PC-9 (cell line): ENCODE results near the gene HOXA9. TPM values are rescaled to one million over a fixed set of nuclear protein-coding genes. Genes with fewer than 3 reads are reported as not detected.

Experiments used
- BruUV-seq: library from RNA; stranded (reverse); fragments of 400-500 nt; replicated peaks from 2 replicates; lab custom pipeline; 2021; lab: Mats Ljungman, UMichigan
- CTCF ChIA-PET: fragments of 300-600 bp; sonication (Branson Sonifier 250); formaldehyde crosslinking; loops from one replicate; lab custom pipeline; 2022; ENCODE audit warnings: antibody characterized with exemption; lab: Charles Lee
- POLR2A ChIA-PET: fragments of 300-600 bp; sonication (Branson Sonifier 250); formaldehyde crosslinking; loops from one replicate; lab custom pipeline; 2022; ENCODE audit warnings: antibody characterized with exemption; ENCODE audit not compliant: unreplicated experiment; lab: Charles Lee
- DNase-seq, 2 experiments: peaks; one replicate each; pipeline versions ENCODE4 v3.0.0 to v3.0.0-alpha.2; 2015 to 2022; ENCODE audit warnings: mixed read lengths in 1 of 2
- H2AFZ ChIP-seq: fragments of 200-600 bp; sonication (generic); 2 replicates; pipeline ENCODE4 v1.8.1; 2017; ENCODE audit warnings: antibody characterized with exemption
- H3F3A ChIP-seq: fragments of 200-600 bp; sonication (generic); 2 replicates; pipeline ENCODE4 v1.8.1; 2017; ENCODE audit warnings: antibody characterized with exemption, mild to moderate bottlenecking, low read depth; ENCODE audit not compliant: insufficient read depth
- H3K27ac ChIP-seq: fragments of 200-600 bp; sonication (generic); 2 replicates; pipeline ENCODE4 v1.6.1; 2016; ENCODE audit warnings: mixed run types
- H3K27me3 ChIP-seq: fragments of 200-600 bp; sonication (generic); 2 replicates; pipeline ENCODE4 v1.6.1; 2016; ENCODE audit warnings: low read depth, mixed run types; ENCODE audit not compliant: insufficient read depth
- H3K36me3 ChIP-seq: fragments of 200-600 bp; sonication (generic); 2 replicates; pipeline ENCODE4 v1.6.1; 2016; ENCODE audit warnings: low read depth, mixed run types
- H3K4me1 ChIP-seq: fragments of 200-600 bp; sonication (generic); replicated peaks from 2 replicates; pipeline ENCODE4 v1.6.1; 2016; ENCODE audit warnings: mixed run types; ENCODE audit not compliant: insufficient read depth
- H3K4me2 ChIP-seq: fragments of 200-600 bp; sonication (generic); 2 replicates; pipeline ENCODE4 v1.6.1; 2017; ENCODE audit warnings: mixed run types
- H3K4me3 ChIP-seq: fragments of 200-600 bp; sonication (generic); 2 replicates; pipeline ENCODE4 v1.6.1; 2016; ENCODE audit warnings: mixed run types
- H3K79me2 ChIP-seq: fragments of 200-600 bp; sonication (generic); 2 replicates; pipeline ENCODE4 v1.6.1; 2017; ENCODE audit warnings: low read depth, mixed run types
- H3K9me2 ChIP-seq: fragments of 200-600 bp; sonication (generic); 2 replicates; pipeline ENCODE4 v1.8.1; 2017; ENCODE audit warnings: mild to moderate bottlenecking; ENCODE audit not compliant: insufficient read depth
- H3K9me3 ChIP-seq: fragments of 200-600 bp; sonication (generic); 2 replicates; pipeline ENCODE4 v1.8.1; 2016; ENCODE audit warnings: low read depth; ENCODE audit not compliant: insufficient read depth
- H4K20me1 ChIP-seq: fragments of 200-600 bp; sonication (generic); 2 replicates; pipeline ENCODE4 v1.8.1; 2017; ENCODE audit not compliant: insufficient read depth
- CTCF ChIP-seq: fragments of 200-600 bp; sonication (generic); conservative IDR thresholded peaks from 2 replicates; pipeline ENCODE4 v1.6.1; 2017; ENCODE audit warnings: mixed run types, antibody characterized with exemption, mild to moderate bottlenecking, moderate library complexity
- EZH2 ChIP-seq: fragments of 200-600 bp; sonication (generic); IDR thresholded peaks from 2 replicates; pipeline ENCODE4 v1.8.0; 2017; ENCODE audit warnings: antibody characterized with exemption, low read depth
- intact Hi-C: fragments of 100-400 bp; cut with micrococcal nuclease; formaldehyde crosslinking; loops from one replicate; pipeline ENCODE4 v1.10.0; 2022; ENCODE audit not compliant: unreplicated experiment
- total RNA-seq: library from RNA; stranded (reverse); gene quantifications from 2 replicates; pipeline ENCODE4 v1.2.3, GENCODE V29; 2021

HOXA9 gene
- total RNA-seq, 1 experiment from 2014 or later = 2.5 TPM

GRCh38 chr7:27204851-27205322, 39.5 kb upstream of the HOXA9 start:
- Histone ChIP-seq H3K36me3 (no peaks in the 10 kb centered on the region), H3K27me3 (peaks cover 6% of the 10 kb centered on the region; the same call in 1 of the 2 replicates), H3K4me2 (no peak overlapping the region), H3K9me3 (no peaks in the 10 kb centered on the region), H3K9me2 (no peaks in the 10 kb centered on the region), H4K20me1 (no peaks in the 10 kb centered on the region), H3K79me2 (no peaks in the 10 kb centered on the region), H3F3A (peaks cover 7% of the 10 kb centered on the region; the same call in 1 of the 2 replicates), H3K27ac (no peak overlapping the region), H3K4me1 (no peaks in the 10 kb centered on the region), H3K4me3 (no peak overlapping the region), H2AFZ (no peak overlapping the region)
- BruUV-seq = no TSS peak
- no peak for DNase-seq
- ChIA-PET POLR2A (no interaction called here), CTCF (no interaction called here)
- no peak for TF ChIP-seq EZH2
- TF ChIP-seq CTCF = no peak
- intact Hi-C loops = loop anchor here (5.0 kb wide), 1 partner anchor 457 kb away; the partner anchor contains the start of gene HIBADH

GRCh38 chr7:27203964-27204594, 38.7 kb upstream of the HOXA9 start:
- Histone ChIP-seq H3K9me3 (no peaks in the 10 kb centered on the region), H3F3A (peaks cover 7% of the 10 kb centered on the region; the same call in 1 of the 2 replicates), H3K79me2 (no peaks in the 10 kb centered on the region), H2AFZ (no peak overlapping the region), H3K9me2 (no peaks in the 10 kb centered on the region), H3K27me3 (peaks cover 9% of the 10 kb centered on the region; the same call in 1 of the 2 replicates), H3K36me3 (no peaks in the 10 kb centered on the region), H3K4me2 (no peak overlapping the region), H3K4me1 (no peaks in the 10 kb centered on the region), H3K4me3 (no peak overlapping the region), H3K27ac (no peak overlapping the region), H4K20me1 (no peaks in the 10 kb centered on the region)
- BruUV-seq = no TSS peak
- DNase-seq = no peak
- intact Hi-C loops = loop anchor here (5.0 kb wide), 1 partner anchor 458 kb away; the partner anchor contains the start of gene HIBADH
- ChIA-PET POLR2A (no interaction called here), CTCF (interaction anchor here (0.5 to 0.6 kb wide), 2 partner anchors 410 to 811 kb away, joined by 3 to 10 read pairs; no protein-coding TSS in a partner anchor)
- TF ChIP-seq EZH2 = no peak
- no peak for TF ChIP-seq CTCF

GRCh38 chr7:27203365-27203953, 38.1 kb upstream of the HOXA9 start:
- intact Hi-C loops = loop anchor here (5.0 kb wide), 1 partner anchor 459 kb away; the partner anchor contains the start of gene HIBADH
- peaks cover 7% of the 10 kb centered on the region; the same call in 1 of the 2 replicates for H3F3A ChIP-seq
- no peak overlapping the region for H3K27ac ChIP-seq
- H3K27me3 ChIP-seq = peaks cover 14% of the 10 kb centered on the region; the same call in 1 of the 2 replicates
- no peaks in the 10 kb centered on the region for H3K4me1 ChIP-seq
- H3K9me2 ChIP-seq = no peaks in the 10 kb centered on the region
- no peak for DNase-seq
- no peaks in the 10 kb centered on the region for H3K9me3 ChIP-seq
- H4K20me1 ChIP-seq = no peaks in the 10 kb centered on the region
- ChIA-PET CTCF (interaction anchor here (0.6 kb wide), 1 partner anchor 410 kb away, joined by 10 read pairs; no protein-coding TSS in a partner anchor), POLR2A (interaction anchor here (0.6 kb wide), 1 partner anchor 721 kb away, joined by 5 read pairs; no protein-coding TSS in a partner anchor)
- H2AFZ ChIP-seq = no peak overlapping the region
- H3K79me2 ChIP-seq = no peaks in the 10 kb centered on the region
- TF ChIP-seq EZH2 (no peak), CTCF (no peak)
- no peak overlapping the region for H3K4me3 ChIP-seq
- H3K36me3 ChIP-seq = no peaks in the 10 kb centered on the region
- BruUV-seq = no TSS peak
- H3K4me2 ChIP-seq = no peak overlapping the region
